Endothelial cell of umbilical vein (primary cell): ENCODE results near the gene ATP4A. TPM values are rescaled to one million over a fixed set of nuclear protein-coding genes. Genes with fewer than 3 reads are reported as not detected.
"Not testable (repeated sequence)": the region's sequence is repeated elsewhere in the genome, so short reads cannot be mapped to it uniquely, and the experiment has no call there.

ENCODE experiments used
- BruUV-seq: library from RNA; stranded (reverse); fragments of 400-500 nt; replicated peaks from 2 replicates; lab custom pipeline; 2021; lab: Mats Ljungman, UMichigan
- CTCF ChIA-PET: fragments of 300-600, 350-600 bp; sonication (Branson Sonifier 250); formaldehyde crosslinking; loops from one replicate; lab custom pipeline; 2021; ENCODE audit warnings: antibody characterized with exemption, inconsistent platforms; lab: Charles Lee
- POLR2A ChIA-PET: fragments of 300-600, 350-600 bp; sonication (Branson Sonifier 250); formaldehyde crosslinking; loops from one replicate; lab custom pipeline; 2021; ENCODE audit warnings: antibody characterized with exemption, inconsistent platforms; lab: Charles Lee
- DNase-seq: peaks from one replicate; pipeline ENCODE4 v3.0.0-alpha.2; 2011; ENCODE audit warnings: low read depth, low spot score
- FAIRE-seq: peaks from 2 replicates; lab custom pipeline; 2011; peaks lifted over from hg19 to GRCh38; lab: Jason Lieb, UNC
- H2AFZ ChIP-seq: 2 replicates; pipeline ENCODE4 v1.6.0; 2012; ENCODE audit warnings: low read depth, low read length, control low read depth, inconsistent platforms
- H3K27ac ChIP-seq: 2 replicates; pipeline ENCODE4 v1.5.1; 2011; ENCODE audit warnings: low read depth, mild to moderate bottlenecking, control low read depth, low read length, moderate library complexity; ENCODE audit not compliant: insufficient read depth
- H3K27me3 ChIP-seq, 2 experiments: 2 replicates each; pipeline versions ENCODE4 v1.6.0 to v1.6.1; 2011; ENCODE audit warnings: low read length in 2 of 2, mixed read lengths in 1 of 2; ENCODE audit not compliant: control insufficient read depth in 2 of 2, insufficient read depth in 2 of 2
- H3K36me3 ChIP-seq, 2 experiments: 2 replicates in 1 of 2; 3 replicates in 1 of 2; pipeline ENCODE4 v1.5.1; 2011; ENCODE audit warnings: low read length in 2 of 2, mild to moderate bottlenecking in 1 of 2, moderate library complexity in 1 of 2; ENCODE audit not compliant: control insufficient read depth in 2 of 2, insufficient read depth in 2 of 2; ENCODE audit errors: extremely low read depth in 1 of 2
- H3K4me1 ChIP-seq: 3 replicates; pipeline ENCODE4 v1.5.1; 2011; ENCODE audit warnings: mild to moderate bottlenecking, low read length; ENCODE audit not compliant: control insufficient read depth, insufficient read depth; ENCODE audit errors: extremely low read depth
- H3K4me2 ChIP-seq: 2 replicates; pipeline ENCODE4 v1.6.1; 2011; ENCODE audit warnings: low read length, control low read depth, mixed read lengths; ENCODE audit not compliant: insufficient read depth
- H3K4me3 ChIP-seq, 3 experiments: fragments of 200-600 bp in 1 of 3; sonication (generic), shearing (Covaris generic) in 1 of 3; replicated peaks in 1 of 3; 2 replicates each; pipeline ENCODE4 v1.5.1; 2011 to 2016; ENCODE audit warnings: control low read depth in 3 of 3, low read length in 3 of 3, mild to moderate bottlenecking in 2 of 3, inconsistent platforms in 1 of 3, low read depth in 1 of 3, moderate library complexity in 1 of 3; ENCODE audit not compliant: insufficient read depth in 1 of 3
- H3K79me2 ChIP-seq: 2 replicates; pipeline ENCODE4 v1.6.0; 2012; ENCODE audit warnings: low read length, inconsistent platforms; ENCODE audit not compliant: control insufficient read depth, insufficient read depth
- H3K9ac ChIP-seq: replicated peaks from 2 replicates; pipeline ENCODE3; 2011; ENCODE audit warnings: low read length, control low read depth; ENCODE audit not compliant: insufficient read depth; ENCODE audit errors: extremely low read depth
- H3K9me1 ChIP-seq: replicated peaks from 3 replicates; pipeline ENCODE4 v1.6.0; 2011; ENCODE audit warnings: mild to moderate bottlenecking, low read length; ENCODE audit not compliant: control insufficient read depth, insufficient read depth; ENCODE audit errors: extremely low read depth
- H3K9me3 ChIP-seq: replicated peaks from 2 replicates; pipeline ENCODE4 v1.5.1; 2012; ENCODE audit warnings: low read length, inconsistent platforms; ENCODE audit not compliant: control insufficient read depth, insufficient read depth
- H4K20me1 ChIP-seq: replicated peaks from 2 replicates; pipeline ENCODE3; 2011; ENCODE audit warnings: mild to moderate bottlenecking, low read length; ENCODE audit not compliant: control insufficient read depth, insufficient read depth; ENCODE audit errors: extremely low read depth
- CTCF ChIP-seq, 2 donors: IDR thresholded peaks; 1 replicate in 1 of 2; 2 replicates in 1 of 2; pipeline ENCODE4 v1.5.1; 2011; ENCODE audit warnings: low read length in 2 of 2, mild to moderate bottlenecking in 2 of 2, moderate library complexity in 2 of 2, control low read depth in 1 of 2, inconsistent platforms in 1 of 2, low read depth in 1 of 2; ENCODE audit not compliant: insufficient read depth in 1 of 2; ENCODE audit errors: extremely low read depth in 1 of 2
- EZH2 ChIP-seq: IDR thresholded peaks from 2 replicates; pipeline ENCODE4 v1.6.1; 2012; ENCODE audit warnings: borderline replicate concordance, low read depth, mild to moderate bottlenecking, moderate library complexity, low read length, inconsistent platforms; ENCODE audit not compliant: severe bottlenecking
- FOS ChIP-seq: IDR thresholded peaks from 2 replicates; pipeline ENCODE4 v1.6.1; 2011; ENCODE audit warnings: mild to moderate bottlenecking, low read length, moderate library complexity, borderline replicate concordance; ENCODE audit not compliant: insufficient read depth
- GATA2 ChIP-seq: IDR thresholded peaks from 2 replicates; pipeline ENCODE4 v1.7.0; 2011; ENCODE audit warnings: low read depth, mild to moderate bottlenecking, moderate library complexity, mixed read lengths, low read length; ENCODE audit not compliant: insufficient read length, insufficient read depth
- JUN ChIP-seq: IDR thresholded peaks from 2 replicates; pipeline ENCODE4 v1.6.1; 2011; ENCODE audit warnings: borderline replicate concordance, low read depth; ENCODE audit not compliant: insufficient read length, insufficient read depth
- MYC ChIP-seq: IDR thresholded peaks from one replicate; pipeline ENCODE4 v1.6.1; 2011; ENCODE audit warnings: mild to moderate bottlenecking, low read depth, low read length
- POLR2A ChIP-seq: IDR thresholded peaks from 2 replicates; pipeline ENCODE4 v1.6.1; 2012; ENCODE audit warnings: low read depth, mild to moderate bottlenecking, control low read depth, low read length
- POLR2AphosphoS5 ChIP-seq: IDR thresholded peaks from 2 replicates; pipeline ENCODE4 v1.6.1; 2012; ENCODE audit warnings: low read depth, mild to moderate bottlenecking, control low read depth, low read length, moderate library complexity; ENCODE audit not compliant: insufficient read depth
- dilution Hi-C: fragments of 300-500 bp; cut with MboI; formaldehyde crosslinking; loops from one replicate; pipeline ENCODE4 v1.15.0; 2019; ENCODE audit warnings: low sequenced_read_pairs; ENCODE audit not compliant: extremely low pct_ligation_motif_present
- intact Hi-C: fragments of 100-400 bp; cut with micrococcal nuclease; formaldehyde crosslinking; loops from one replicate; pipeline ENCODE4 v1.10.0; 2022
- polyA plus RNA-seq, 4 experiments: library from polyadenylated mRNA; depleted of rRNA in 3 of 4; stranded (reverse) in 3 of 4; unstranded in 1 of 4; fragments of >200 nt; gene quantifications; 2 replicates each; pipeline versions ENCODE4 v1.2.1 to v1.2.3, GENCODE V29; 2011 to 2012; ENCODE audit warnings: missing spikeins in 1 of 4
- total RNA-seq: library from RNA; stranded (reverse); gene quantifications from 2 replicates; pipeline ENCODE4 v1.2.3, GENCODE V29; 2021
- TF ChIP-seq, protein P1 (sequence below): IDR thresholded peaks from 2 replicates; pipeline ENCODE4 v1.6.1; 2011; ENCODE audit not compliant: insufficient read depth, insufficient read length

ATP4A gene
- total and polyA plus RNA-seq, 2 donors (not counting 3 experiments of a cell fraction or from before 2014, with no cell fraction given) = not detected

GRCh38 chr19:35607661-35608060 lies 44.2 kb upstream of the ATP4A start:
- intact Hi-C loops = no loop called here
- H3K4me1 ChIP-seq = no peaks in the 10 kb centered on the region
- POLR2A ChIA-PET = no interaction called here
- H3K4me3 ChIP-seq = no peak overlapping the region
- no peak overlapping the region for H3K9ac ChIP-seq
- no peak overlapping the region for H3K27ac ChIP-seq
- no peak overlapping the region for H3K4me2 ChIP-seq
- H3K9me3 ChIP-seq = no peaks in the 10 kb centered on the region
- DNase-seq (no peak), FAIRE-seq (no peak)
- H4K20me1 ChIP-seq = no peaks in the 10 kb centered on the region
- no peaks in the 10 kb centered on the region for H3K27me3 ChIP-seq
- no peak overlapping the region for H2AFZ ChIP-seq
- CTCF ChIA-PET = no interaction called here
- dilution Hi-C loops = no loop called here
- H3K9me1 ChIP-seq = no peaks in the 10 kb centered on the region
- TF ChIP-seq MYC = no peak
- no peak for TF ChIP-seq JUN
- no peak for TF ChIP-seq EZH2
- no peak for TF ChIP-seq FOS
- TF ChIP-seq POLR2AphosphoS5 = no peak
- TF ChIP-seq, protein P1, sequence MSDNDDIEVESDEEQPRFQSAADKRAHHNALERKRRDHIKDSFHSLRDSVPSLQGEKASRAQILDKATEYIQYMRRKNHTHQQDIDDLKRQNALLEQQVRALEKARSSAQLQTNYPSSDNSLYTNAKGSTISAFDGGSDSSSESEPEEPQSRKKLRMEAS = no peak
- no peak for TF ChIP-seq GATA2
- TF ChIP-seq CTCF (IDR thresholded peaks at IDR 0.05; ENCODE audit: extremely low read depth in 1 of 2, insufficient read depth in 1 of 2, low read depth in 1 of 2, low read length in 2 of 2) = no peak
- no peak for TF ChIP-seq POLR2A
- H3K79me2 ChIP-seq = no peaks in the 10 kb centered on the region
- no TSS peak for BruUV-seq
- H3K36me3 ChIP-seq = no peaks in the 10 kb centered on the region

DNA sequence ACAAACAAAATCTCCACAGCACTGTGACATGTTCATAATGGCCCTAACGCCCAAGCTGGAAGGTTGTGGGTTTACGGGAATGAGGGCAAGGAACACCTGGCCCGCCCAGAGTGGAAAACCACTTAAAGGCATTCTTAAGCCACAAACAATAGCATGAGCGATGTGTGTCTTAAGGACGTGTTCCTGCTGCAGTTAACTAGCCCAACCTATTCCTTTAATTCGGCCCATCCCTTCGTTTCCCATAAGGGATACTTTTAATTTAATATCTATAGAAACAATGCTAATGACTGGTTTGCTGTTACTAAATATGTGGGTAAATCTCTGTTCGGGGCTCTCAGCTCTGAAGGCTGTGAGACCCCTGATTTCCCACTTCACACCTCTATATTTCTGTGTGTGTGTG lies 43.7 kb upstream of the ATP4A start:
- H3K27me3 ChIP-seq, H3K9ac ChIP-seq, H3K36me3 ChIP-seq, H4K20me1 ChIP-seq, H3K4me3 ChIP-seq, intact Hi-C loops, FAIRE-seq, H3K4me2 ChIP-seq, H3K4me1 ChIP-seq, H3K79me2 ChIP-seq, dilution Hi-C loops, H2AFZ ChIP-seq, BruUV-seq, CTCF ChIA-PET, H3K9me1 ChIP-seq, H3K9me3 ChIP-seq, DNase-seq, POLR2A ChIA-PET, H3K27ac ChIP-seq: not testable (repeated sequence)

DNA sequence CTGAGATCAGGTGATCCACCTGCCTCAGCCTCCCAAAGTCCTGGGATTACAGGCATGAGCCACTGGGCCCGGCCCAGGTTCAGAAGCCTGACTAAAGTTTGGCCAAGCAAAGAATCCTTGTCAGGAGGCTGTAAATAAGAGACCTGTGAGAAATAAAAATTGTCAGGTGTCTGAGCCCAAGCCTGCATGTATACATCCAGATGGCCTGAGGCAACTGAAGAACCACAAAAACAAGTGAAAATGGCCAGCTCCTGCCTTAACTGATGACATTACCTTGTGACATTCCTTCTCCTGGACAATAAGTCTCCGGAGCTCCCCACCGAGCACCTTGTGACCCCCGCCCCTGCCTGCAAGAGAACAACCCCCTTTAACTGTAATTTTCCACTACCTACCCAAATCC lies 41.0 kb upstream of the ATP4A start:
- H3K4me1 ChIP-seq, H3K79me2 ChIP-seq, H3K27ac ChIP-seq, dilution Hi-C loops, H3K9ac ChIP-seq, H3K4me2 ChIP-seq, DNase-seq, H3K27me3 ChIP-seq, BruUV-seq, POLR2A ChIA-PET, H3K36me3 ChIP-seq, H3K9me3 ChIP-seq, H2AFZ ChIP-seq, intact Hi-C loops, H4K20me1 ChIP-seq, FAIRE-seq, H3K9me1 ChIP-seq, H3K4me3 ChIP-seq: not testable (repeated sequence)
- CTCF ChIA-PET = interaction anchor here (1.4 kb wide), 1 partner anchor 94 kb away, joined by 4 read pairs; no protein-coding TSS in a partner anchor
